AG08396 (cell line): ENCODE results near the gene FAM114A1.
A peak's percentile ranks its signal among the peaks of the same experiment; 100 is the strongest.

Experiments used
- DNase-seq: peaks from one replicate; pipeline ENCODE4 v3.0.0; 2012; ENCODE audit warnings: low spot score, mixed read lengths

Gene FAM114A1

DNA sequence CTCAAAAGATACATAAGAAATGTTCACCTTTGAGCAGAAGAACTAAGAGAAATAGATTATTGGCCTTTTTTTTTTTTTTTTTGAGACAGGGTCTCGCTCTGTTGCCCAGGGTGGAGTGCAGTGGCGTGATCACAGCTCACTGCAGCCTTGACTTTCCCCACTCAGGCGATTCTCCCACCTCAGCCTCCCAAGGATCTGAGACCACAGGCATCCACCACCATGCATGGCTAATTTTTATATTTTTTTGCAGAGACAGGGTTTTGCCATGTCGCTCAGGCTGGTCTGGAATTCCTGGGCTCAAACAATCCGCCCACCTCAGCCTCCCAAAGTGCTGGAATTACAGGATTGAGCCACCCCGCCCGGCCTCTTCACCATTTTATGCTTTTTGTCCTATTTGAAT lies 8.1 kb upstream of the FAM114A1 start:
- DNase-seq: no peak

DNA sequence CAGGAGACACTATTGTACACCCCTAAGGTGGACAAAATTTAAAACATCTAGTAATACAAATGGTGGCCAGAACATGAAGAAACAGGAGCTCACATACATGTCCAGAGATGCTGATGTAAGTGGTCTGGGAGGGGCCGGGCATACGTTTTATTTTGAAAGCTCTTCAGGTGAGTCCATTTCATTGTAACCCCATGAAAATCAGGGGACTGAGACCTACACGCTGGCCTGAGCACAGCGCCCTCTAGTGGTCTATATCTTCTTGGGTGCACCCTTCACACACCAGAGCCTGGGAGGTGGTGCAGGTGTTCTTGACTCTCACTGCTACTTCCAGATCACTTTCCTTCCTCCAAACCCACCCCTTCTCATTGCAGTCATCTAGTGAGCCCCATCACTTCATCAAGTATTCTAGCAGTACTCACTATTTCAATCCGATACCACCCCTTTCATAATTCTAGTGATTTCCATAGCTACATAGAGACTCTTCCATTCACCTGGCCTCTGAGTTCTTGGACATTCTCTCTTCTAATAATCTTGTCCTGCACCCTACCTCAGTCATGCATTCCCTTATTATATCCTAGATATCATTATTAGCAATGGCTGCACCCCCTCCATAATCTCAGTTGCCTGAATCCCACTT lies 6.7 kb upstream of the FAM114A1 start:
- DNase-seq: peak; percentile 36

DNA sequence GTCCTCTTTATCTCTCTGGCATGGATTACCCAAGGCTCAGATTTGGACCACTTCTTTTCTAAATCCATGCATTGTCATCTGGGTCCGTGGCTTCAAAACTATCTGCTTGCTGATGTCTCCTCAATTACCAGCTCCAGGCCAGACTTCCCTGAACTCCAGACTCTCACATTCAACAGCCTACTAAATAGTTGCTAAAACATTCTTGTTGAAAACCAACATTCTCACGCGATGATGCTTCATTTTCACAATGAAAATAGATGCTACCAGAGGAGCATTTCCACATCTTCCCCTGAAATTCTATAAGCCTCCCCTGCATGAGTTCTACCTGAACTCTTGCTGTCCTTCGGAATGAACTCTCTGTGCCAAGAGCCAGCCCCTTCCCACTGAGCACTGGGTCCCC lies 5.8 kb upstream of the FAM114A1 start:
- DNase-seq: no peak

DNA sequence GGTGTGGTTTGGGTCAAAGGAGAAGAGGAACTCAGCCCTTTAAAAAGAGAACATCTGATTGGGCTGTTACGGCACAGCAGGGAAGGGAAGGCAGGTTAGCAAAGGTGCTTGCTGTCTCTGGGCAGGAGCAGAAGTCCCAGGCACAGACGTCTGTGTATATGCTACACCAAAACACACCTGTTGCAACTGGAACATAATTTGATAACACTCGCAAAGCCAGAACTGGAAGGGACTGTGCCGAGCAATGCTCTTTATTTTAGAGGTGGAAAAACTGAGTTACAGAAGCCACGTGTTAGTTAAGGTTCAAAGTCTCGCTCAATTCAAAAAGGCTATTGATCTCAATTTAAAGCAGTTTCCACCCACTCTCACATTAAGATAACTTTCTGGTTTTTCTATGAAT lies 2.2 kb upstream of the FAM114A1 start:
- no peak for DNase-seq

DNA sequence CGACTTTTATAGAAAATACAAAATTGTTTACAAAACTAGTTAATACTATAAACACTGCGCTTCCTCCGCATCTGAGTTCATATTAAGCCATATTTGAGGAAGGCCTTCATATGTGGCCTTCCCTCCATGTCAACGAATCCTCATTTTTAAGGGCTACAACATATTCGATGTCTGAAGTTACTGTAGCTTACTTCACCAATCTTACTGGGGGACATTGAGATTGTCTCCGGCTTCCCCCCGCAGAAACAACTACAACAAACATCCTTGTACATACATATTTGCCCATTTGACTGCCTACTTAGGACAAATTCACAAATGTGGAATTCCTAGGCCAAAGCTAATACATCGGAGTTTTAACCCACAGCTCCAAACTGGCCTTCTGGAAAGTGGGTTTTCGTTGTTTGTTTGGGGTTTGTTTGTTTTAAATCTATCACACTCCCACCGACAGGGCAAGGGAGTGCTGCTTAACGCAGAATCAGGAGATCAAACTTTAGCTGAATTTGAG lies 581 bp upstream of the FAM114A1 start:
- no peak for DNase-seq

DNA sequence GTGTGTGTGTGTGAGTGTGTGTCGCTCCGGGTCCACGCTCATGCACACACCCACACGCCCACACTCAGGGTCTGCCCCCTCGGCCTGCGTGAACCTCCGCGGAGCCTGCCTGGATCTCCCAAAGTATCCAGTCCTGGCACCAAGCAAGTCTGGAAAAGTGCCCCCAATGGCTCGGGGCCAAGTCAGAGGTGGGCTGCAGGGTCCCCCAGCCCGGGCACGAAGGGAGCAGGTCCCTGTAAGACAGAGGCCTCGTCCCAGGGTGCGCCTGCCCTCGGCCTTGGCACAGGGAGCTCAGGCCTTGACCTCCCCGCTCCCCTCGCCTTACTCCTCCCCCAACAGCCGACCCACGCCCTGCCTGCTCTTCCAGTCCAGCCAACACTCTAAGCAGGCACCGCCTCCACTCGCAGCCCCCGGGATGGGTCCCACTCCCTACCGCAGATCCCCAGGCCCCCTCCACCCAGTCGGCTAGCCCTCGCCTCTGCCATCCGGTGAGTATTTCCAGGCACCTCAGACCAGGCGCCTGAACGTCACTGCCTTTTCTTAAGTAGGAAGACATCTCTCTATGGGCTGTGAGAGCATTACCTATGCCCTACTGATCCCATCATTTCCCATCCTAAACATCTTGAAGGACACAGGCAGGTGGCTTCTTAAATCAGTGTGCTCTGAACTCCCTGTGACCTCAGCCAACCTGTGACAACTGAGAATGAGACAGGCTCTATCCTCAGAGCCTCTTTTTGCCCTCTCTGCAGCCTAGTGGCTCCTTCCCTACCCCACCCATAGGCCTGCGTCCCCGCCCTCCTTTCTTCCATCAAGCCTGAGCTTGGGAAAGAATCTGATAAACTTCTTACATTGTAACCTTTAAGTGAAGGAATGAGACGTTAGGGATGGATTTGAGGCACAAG lies 704 bp downstream of the FAM114A1 start:
- peak; percentile 36 for DNase-seq

DNA sequence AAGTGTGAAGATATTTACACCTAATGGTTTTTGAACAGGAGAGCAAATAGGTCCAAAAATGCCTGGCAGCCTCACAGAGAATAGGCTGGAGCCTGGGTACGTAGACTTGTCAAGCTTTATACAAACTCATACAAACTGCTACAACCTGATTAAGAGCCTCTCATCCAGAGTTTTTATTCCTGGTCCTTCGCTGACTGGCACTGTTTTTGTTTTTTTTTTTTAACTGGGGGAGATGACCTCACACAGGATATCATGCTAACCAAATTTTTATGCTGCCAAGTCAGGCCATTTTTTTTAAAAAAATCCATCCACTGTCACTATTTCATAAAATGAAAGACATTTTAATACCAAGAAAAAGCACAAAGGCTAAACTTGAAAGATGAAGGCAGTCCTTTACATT lies 1.9 kb downstream of the FAM114A1 start:
- DNase-seq: peak; percentile 24

DNA sequence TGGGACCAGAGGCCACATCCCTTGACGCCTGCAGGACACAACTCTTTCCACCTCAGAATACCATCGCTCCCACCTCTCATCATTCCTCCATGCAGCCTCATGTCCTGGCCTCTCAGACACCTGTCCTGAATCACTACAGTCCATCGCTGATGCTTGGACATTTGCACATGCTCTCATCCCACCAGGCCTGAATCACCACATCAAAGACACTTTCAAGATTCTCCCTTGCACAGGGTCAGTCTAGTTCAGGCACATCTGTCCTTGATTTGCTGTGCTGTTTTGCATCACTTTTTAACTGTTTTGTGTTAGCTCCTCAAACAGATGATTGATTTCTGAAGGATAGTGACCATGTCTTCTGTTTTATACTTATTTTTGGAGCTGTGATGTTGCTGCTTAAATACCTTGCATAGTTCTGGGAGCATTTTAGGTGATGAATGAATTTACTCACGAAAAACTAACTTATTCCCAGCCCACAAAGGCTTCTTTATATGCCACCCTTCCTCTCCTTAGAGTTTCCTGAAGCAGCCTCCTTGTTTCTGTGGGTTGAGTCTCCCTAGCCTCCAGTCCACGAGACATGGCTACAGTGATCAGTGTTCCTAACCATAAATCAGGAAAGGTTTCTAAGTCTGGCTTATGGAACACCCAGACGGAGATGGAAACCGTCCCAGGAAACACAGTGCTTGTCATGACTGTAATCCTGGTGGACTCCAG lies 2.6 kb downstream of the FAM114A1 start:
- no peak for DNase-seq

DNA sequence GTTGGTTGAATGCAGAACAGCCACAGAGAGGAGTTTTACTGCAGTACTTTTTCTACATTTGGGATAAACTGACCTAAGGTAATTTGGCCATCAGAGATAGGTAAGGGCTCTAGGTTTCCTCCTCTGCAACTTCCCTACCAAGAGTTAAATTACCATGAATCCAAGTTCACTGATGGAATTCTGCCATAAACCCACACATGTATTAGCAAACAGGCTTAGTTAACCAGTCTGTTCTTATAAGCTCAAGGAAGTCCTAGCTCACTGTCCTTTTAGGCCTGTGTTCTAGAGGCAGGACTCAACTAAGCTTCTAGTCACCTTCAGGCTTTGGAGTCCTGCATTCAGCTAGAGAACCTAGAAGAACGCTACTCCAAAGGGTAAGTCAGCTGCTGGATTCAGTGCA lies 4.0 kb downstream of the FAM114A1 start:
- DNase-seq: no peak

DNA sequence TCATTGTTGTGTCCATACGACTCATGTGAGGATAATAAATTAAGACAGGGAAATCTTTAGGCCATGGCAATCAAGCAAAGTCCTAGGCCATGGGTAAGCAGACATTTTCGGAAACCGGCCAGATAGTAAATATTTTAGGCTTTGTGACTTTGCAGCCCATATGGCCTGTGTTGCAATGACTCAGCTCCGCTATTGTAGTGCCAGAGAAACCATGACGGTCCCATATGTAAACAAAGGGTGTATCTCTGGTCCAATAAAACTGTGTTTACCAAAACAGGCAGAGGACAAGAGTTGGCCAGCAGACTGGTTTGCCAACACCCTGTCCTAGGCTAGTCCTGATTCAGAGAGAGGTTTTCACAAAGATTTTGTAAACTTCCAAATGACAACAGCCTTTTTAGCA lies 5.0 kb downstream of the FAM114A1 start:
- peak; percentile 70 for DNase-seq

DNA sequence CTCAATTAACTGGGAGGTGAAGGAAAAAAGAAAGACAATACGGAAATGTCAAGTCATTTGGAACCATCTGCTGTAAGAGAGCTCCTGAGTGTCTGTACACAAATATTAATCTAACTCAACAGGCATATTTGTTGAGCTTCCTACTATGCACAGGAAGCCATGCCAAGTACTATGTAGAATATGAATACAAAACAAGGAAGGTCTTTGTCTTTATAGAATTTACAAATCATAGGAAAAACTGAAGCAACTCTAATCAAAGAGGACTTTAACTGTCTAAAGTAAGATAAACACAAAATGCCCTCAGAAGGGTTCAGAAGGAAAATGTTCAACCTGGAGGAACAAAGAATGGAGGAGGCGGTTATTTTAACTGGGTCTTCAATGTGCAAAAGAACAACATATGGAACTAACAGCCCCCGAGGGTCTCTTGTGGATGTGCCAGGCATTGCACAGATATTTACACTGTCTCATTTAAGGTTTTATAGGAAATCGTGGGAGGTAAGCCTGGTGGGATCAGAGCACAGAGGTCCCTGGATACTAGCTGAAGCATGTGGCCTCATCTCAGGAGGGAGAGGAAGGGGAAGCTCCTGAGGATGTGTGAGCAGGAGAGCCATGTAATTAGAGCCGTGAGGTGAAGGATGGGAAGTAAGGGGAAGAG lies 5.8 kb downstream of the FAM114A1 start:
- DNase-seq: no peak

DNA sequence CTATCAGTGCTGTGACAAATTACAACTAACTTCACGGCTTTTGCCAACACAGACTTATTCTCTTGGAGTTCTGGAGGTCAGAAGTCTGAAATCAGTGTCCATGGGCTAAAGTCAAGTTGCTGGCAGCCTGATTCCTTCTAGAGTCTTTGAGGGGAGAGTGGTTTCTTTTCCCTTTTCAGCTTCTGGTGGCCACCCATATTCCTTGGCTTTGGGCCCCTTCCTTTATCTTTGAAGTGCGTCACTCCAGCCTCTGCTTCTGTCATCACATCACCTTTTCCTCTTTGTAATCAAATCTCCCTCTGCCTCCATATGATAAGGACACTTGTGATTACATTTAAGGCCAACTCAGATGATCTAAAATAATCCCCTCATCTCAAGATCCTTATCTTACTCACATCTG lies 9.0 kb downstream of the FAM114A1 start:
- DNase-seq: no peak

DNA sequence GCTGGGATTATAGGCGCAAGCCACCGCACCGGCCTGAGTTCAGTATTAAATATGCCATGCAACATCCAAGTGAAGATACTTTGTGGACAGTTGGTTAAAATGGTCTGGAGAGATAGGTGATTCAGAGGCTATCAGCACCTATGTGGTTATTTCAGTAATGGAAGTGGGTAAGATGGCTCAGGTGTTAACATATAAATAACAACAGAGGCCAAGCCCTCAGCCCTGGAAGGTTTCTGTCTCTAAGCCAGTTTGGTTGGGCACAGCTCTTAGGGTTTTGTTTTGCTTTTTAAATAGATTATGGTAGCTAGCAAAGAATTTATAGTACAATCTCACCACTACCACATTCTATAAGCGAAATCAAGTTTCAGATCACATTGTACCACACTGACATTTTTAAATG lies 16.6 kb downstream of the FAM114A1 start:
- DNase-seq: no peak

DNA sequence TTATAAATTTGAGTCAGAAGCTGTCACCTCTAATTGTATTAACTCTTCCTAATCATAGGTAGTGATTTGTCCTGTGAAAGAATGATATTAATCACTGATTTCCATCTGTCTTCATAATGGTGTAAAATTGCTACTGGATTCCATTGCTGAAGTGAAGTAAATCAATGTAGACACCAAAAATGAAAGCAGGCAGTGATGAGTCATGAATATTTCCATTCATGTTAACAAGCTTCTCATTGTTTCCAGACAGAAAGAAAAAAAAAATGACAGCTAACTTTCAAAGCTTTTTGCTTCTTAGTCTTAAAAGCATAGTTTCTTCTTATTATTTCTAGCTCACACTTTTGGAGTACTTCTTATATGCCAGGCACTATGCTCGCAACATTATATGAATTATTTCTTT lies 21.5 kb downstream of the FAM114A1 start:
- peak; percentile 54 for DNase-seq

DNA sequence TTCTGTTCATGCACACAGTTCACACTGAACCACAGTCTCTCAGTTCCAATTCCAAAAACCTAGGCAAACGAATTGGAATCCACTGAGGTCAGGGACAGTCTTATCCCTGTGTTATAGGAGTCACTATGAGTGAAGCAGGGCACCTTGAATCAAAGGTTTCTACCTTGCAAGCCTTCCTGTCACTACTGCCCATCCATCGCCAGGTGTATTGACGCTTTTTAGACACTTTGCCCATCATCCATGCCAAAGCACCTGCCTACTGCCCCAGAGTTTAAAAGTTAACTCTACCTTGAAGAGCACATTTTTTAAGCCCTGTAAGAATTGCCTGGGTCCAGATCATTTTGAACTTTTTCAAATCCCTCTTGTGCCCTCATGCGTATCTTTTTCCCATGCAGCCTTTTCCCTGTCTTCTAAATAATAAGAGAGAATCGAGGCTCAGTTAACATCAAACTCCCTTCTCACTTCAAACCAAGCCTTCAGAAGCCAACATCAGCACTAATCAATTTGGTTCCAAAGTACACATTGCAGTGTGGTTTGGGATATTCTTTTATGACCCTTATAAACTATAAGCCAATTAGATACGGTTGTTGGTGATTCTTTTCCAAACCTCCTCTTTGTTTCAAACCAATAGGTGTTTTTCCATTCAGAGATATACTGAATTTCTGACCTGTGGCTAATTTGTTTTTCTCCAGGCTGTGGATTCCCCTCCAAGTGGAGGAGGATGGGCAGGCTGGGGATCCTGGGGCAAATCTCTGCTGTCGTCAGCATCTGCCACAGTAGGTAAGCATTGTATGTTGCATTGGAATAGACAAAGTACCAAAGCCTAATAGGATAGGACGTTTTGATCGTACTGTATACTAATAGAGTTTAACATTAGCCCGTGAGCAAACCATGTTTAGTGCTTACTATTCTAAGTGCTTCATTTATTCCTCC lies 23.7 kb downstream of the FAM114A1 start:
- no peak for DNase-seq

DNA sequence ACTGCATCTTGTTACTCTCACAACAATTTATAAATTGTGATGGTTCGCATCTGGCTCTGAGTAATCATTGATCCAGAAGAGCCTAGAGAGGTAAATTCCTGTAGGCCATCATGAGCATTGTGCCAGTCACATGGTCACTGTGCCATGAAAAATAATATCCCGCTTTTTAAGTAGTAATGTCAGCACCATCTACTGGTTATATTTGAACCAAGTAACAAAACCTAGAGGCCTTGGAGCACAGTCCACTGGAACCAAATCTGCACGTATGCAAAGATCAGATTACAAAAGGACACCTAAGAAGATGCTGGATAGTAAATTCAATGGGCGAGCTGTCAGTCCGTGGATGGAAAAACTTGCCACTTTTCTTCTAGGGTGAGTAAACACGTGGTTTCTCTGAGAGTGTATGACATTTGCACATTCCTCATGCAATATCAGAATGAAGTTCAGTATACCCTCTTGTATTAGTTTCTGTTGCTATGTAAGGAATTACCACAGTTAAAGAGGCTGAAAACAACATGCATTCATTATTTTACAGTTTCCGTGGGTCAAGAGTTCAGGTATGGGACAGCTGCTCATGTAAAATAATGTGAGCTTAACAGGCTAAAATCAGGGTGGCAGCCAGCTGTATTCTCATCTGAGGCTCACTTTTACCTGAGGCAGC lies 26.8 kb downstream of the FAM114A1 start:
- no peak for DNase-seq

DNA sequence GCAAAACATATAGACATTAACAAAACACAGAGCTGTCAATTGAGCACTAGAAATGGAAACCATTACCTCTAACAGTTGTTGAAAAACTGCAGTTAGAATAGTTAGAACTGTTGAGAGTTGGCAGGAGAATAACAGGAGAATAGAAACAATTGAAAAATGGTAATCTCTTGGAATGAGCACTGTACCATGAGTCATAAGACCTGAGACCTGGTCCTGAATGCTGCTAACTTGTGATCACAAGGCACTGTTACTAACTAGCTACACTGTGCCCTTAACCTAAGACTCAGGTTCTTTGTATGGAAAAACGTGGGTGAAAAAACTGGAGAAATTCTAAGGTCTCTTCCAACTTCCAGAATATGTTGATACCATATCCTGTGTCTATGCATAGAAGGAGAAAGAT lies 29.3 kb downstream of the FAM114A1 start:
- no peak for DNase-seq

DNA sequence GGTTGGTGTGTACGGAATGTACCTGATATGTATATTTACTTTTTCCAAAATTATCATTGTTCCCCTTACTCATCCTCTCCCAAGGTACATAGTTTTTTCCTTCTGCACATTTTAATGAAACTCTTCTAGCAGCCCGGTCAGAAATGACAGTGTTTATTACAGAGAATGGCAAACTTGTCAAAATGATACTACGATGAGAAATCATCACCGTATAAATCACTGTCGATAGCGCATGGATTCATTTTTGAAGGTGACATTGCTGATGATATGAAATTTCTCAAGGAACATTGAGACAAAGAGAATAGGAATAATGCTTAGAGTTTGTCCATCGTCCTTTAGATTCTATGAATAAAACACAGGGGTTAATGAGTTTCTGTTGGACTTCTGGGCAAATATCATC lies 30.6 kb downstream of the FAM114A1 start:
- no peak for DNase-seq

DNA sequence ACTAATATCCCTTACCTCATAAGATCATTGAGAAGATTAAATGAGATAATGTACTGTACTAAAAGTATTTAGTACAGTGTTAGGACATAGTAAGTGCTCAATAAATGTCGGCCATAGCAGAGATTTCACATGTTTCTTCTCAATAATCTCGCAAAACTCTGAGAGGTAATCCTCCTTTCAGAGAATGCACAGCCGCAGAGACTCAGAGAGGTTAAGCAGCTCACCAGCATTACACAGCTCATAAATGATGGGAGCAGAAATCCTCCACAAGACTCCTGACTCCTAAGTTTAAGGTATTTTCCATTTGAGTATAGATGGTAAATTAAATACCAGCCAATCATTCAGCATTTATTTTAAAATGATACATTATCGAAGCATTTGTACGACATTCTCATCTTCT lies 34.6 kb downstream of the FAM114A1 start:
- DNase-seq: no peak

DNA sequence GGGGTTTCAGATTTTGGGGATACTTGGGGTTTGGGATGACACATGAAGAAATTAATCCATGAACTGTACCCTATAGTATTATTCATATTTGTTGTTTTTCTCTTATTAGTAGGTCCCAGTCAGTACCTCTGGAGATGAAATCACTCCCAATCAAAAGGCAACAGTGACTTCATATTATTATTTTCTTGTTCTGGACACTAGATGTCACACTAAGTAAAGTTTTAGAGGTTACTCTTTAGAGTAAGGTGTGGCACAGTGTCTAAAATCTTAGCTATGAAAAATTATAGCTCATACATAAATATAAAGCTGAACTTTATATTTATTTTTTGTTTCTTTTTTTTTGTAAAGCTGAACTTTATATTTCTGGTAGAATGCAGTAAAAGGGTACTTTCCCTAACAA lies 35.1 kb downstream of the FAM114A1 start:
- no peak for DNase-seq
